ENCODE data around the gene USP7.
"Not testable (repeated sequence)": the region's sequence is repeated elsewhere in the genome, so short reads cannot be mapped to it uniquely, and the experiment has no call there.

USP7 gene

DNA sequence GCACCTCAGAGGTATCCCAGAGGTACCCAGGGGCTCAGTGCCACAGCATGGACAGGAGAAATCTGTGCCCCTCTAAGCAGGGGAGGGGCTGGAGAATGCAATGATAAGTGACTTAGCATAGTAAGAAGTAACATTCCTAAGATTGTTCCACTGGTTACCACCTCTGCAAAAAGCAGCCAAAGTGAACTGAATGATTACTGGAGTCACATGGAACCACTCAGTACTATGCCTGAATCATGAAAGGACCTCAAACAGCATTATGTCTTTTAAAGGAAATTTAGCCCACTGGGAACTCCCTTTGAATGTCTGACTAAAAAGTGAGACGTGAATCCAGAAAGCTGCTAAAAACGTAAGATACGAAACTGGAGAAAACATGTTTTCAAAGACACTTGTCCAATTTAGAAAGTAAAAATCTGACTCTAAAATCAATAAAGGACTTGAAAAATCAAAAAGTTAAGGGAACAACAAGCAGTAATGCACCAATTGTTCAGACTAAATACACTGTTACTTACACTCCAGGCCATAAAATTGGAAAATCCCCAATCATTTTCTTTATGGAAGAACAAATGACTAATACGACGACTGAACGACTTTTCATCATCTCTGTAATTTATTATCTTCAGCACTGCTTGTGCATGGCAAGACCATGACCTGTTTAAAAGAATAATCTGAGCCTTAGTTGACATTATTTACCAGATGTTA is 42.9 kb downstream of the USP7 start:
- Histone ChIP-seq H3K9me3 (ENCODE audit: control insufficient read depth, low read length) (no peaks in the 10 kb centered on the region), H3K4me3 (ENCODE audit: low read length) (peak overlapping the region; percentile 6), H3K27me3 (replicated peaks; ENCODE audit: control insufficient read depth, insufficient read depth, low read length) (no peaks in the 10 kb centered on the region), H3K36me3 (ENCODE audit: control insufficient read depth, insufficient read depth, low read length, severe bottlenecking) (peaks cover 67% of the 10 kb centered on the region), H3K9ac (ENCODE audit: low read length) (peak overlapping the region; percentile 11), H3K4me1 (ENCODE audit: control insufficient read depth, insufficient read depth, low read length) (peaks cover 20% of the 10 kb centered on the region)
- peak; percentile 19 for DNase-seq (ENCODE audit: low read depth)

DNA sequence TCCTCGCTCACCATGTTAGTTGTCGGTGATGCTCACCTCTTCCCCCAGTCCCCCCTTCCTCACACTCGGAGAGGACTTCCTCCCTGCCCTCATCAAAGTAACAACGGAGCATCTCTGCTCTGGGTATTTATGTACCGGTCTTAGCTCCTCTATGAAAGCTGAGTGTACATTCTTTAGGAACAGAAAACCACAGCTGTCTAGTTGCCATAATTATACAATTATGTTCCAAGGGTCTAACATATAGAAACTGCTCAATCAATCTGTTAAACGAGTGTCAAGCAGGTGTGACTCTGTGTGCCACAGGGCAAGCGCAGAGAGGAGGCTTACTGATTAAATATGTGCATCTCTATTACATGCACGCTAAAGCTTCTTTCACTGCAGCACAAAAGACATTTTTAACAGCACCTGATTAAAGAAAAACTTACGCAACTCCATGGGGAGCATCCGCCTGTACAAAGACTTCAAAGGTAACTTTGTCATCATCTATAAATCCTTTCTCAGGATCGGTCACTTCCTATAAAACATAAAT is 43.7 kb downstream of the USP7 start:
- peaks cover 20% of the 10 kb centered on the region for H3K4me1 ChIP-seq (ENCODE audit: control insufficient read depth, insufficient read depth, low read length)
- no peaks in the 10 kb centered on the region for H3K27me3 ChIP-seq (replicated peaks; ENCODE audit: control insufficient read depth, insufficient read depth, low read length)
- H3K4me3 ChIP-seq (ENCODE audit: low read length): no peak overlapping the region
- H3K36me3 ChIP-seq (ENCODE audit: control insufficient read depth, insufficient read depth, low read length, severe bottlenecking): peaks cover 75% of the 10 kb centered on the region
- no peak for DNase-seq (ENCODE audit: low read depth)
- H3K9me3 ChIP-seq (ENCODE audit: control insufficient read depth, low read length): no peaks in the 10 kb centered on the region
- H3K9ac ChIP-seq (ENCODE audit: low read length): no peak overlapping the region

DNA sequence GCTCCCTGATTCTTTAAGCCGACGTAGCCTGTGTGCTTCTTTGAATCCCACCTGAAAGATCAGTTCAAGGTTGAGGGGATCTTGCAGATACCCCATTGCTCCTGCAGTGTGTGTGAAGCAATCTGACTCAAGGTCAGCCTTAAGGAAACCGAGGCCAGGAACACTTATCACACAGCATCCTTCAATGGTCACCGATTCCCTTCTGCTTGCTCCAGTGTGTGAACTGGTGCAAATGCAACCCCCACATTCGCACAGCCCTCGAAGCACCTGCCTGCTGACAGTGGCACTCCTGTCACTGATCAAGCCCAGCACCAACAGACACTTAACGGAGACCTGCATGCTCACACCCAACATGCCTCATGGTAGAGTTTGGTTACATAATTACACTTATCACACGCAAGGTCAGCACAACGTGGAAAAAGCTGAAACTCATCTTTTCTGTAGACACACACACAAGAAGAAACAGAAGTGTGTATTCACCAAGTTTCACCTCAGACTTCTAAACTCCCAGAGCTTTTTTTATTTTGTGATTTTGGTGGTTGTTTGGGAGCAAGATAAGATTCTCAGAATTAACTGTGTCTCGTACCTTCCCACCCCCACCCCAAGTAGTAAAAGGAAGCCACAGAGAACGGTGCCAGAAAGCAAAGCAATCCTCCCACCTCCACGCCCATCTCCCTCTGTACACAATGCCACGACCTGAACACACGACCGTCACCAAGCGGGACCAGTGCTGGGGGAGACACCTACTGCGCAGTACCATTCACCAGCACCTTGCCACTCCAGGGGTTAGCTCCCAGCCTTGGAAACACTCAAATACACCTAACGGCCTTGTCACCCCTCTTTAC is 44.4 kb downstream of the USP7 start:
- Histone ChIP-seq H3K36me3 (ENCODE audit: control insufficient read depth, insufficient read depth, low read length, severe bottlenecking) (peaks cover 76% of the 10 kb centered on the region), H3K9ac (ENCODE audit: low read length) (no peak overlapping the region), H3K27me3 (replicated peaks; ENCODE audit: control insufficient read depth, insufficient read depth, low read length) (no peaks in the 10 kb centered on the region), H3K4me3 (ENCODE audit: low read length) (no peak overlapping the region), H3K4me1 (ENCODE audit: control insufficient read depth, insufficient read depth, low read length) (peaks cover 20% of the 10 kb centered on the region), H3K9me3 (ENCODE audit: control insufficient read depth, low read length) (no peaks in the 10 kb centered on the region)
- no peak for DNase-seq (ENCODE audit: low read depth)

DNA sequence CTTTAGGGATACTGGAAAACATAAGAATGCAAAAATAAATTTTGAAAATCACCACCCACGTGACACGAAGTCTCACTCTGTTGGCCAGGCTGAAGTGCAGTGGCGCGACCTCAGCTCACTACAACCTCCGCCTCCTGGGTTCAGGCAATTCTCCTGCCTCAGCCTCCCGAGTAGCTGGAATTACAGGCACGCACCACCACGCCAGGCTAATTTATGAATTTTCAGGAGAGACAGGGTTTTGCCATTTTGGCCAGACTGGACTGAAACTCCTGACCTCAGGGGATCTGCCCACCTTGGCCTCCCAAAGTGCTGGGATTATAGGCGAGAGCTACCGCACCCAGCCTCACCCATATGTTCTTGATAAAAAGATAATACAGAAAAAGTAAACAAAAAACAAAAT is 46.4 kb downstream of the USP7 start:
- Histone ChIP-seq H3K36me3 (ENCODE audit: control insufficient read depth, insufficient read depth, low read length, severe bottlenecking) (peaks cover 82% of the 10 kb centered on the region), H3K4me1 (ENCODE audit: control insufficient read depth, insufficient read depth, low read length) (peaks cover 20% of the 10 kb centered on the region)
- not testable (repeated sequence) for H3K9me3 ChIP-seq (ENCODE audit: control insufficient read depth, low read length); H3K9ac ChIP-seq (ENCODE audit: low read length); H3K4me3 ChIP-seq (ENCODE audit: low read length); DNase-seq (ENCODE audit: low read depth); H3K27me3 ChIP-seq (replicated peaks; ENCODE audit: control insufficient read depth, insufficient read depth, low read length)

DNA sequence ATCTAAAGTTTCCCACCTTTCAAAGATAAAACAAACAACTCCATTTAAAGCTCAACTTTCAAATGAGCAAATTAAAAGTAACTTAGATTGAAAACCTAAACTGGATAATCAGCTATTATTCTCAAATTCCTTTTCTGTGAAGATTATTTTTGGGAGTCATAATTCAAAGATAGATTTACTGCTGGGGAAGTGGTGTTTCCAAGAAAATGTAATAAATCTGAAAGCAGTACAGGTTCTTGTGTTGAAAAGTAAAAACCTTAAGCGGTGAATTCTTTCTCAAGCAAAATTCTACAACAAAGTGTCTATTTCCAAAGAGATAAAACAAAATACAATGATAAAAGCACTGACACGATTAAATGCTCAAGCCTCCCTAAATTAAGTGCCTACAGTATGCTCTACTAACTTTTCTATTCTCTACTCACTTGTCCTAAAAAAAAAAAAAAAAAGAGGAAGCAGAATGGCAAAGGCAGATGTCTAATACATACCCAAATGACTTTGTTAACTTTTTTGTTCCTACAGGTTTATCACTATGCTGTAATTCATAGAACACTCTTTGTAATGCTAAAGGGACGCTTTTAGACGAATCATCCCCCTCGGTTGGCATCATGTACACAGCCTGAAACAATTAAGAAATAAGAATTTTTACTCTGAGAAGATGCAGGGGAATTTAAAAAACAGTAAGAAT is 47.0 kb downstream of the USP7 start:
- peaks cover 82% of the 10 kb centered on the region for H3K36me3 ChIP-seq (ENCODE audit: control insufficient read depth, insufficient read depth, low read length, severe bottlenecking)
- H3K9me3 ChIP-seq (ENCODE audit: control insufficient read depth, low read length): no peaks in the 10 kb centered on the region
- H3K4me3 ChIP-seq (ENCODE audit: low read length): no peak overlapping the region
- H3K27me3 ChIP-seq (replicated peaks; ENCODE audit: control insufficient read depth, insufficient read depth, low read length): no peaks in the 10 kb centered on the region
- peaks cover 19% of the 10 kb centered on the region for H3K4me1 ChIP-seq (ENCODE audit: control insufficient read depth, insufficient read depth, low read length)
- H3K9ac ChIP-seq (ENCODE audit: low read length): no peak overlapping the region
- no peak for DNase-seq (ENCODE audit: low read depth)

DNA sequence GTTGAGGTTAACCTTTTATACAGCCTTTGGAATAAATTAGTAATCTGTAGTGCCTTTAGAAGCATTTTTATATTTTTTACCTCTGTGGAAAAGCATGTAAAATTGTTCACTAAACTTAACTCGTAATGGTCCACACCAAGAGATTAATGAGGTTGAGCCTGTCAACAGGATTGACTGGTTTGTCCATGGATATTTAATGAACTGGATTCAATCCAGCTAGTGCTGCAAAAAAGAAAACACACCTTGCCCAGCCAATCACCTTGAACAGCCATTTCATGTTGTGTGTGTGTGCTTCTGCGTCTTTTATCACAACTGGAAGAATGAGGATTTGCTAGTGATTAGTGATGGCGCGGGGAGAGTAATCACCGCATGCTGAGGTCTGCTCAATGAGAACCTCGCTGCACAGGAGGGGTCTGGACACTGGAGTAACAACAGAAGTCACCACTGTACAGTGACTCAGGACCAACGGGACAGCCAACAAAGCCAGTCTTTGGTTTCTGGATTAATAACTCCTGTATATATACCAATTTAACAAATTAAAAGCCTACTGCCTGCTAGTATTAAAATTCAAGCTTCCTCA is 47.9 kb downstream of the USP7 start:
- Histone ChIP-seq H3K36me3 (ENCODE audit: control insufficient read depth, insufficient read depth, low read length, severe bottlenecking) (peaks cover 85% of the 10 kb centered on the region), H3K9ac (ENCODE audit: low read length) (no peak overlapping the region), H3K27me3 (replicated peaks; ENCODE audit: control insufficient read depth, insufficient read depth, low read length) (no peaks in the 10 kb centered on the region), H3K4me3 (ENCODE audit: low read length) (no peak overlapping the region), H3K9me3 (ENCODE audit: control insufficient read depth, low read length) (no peaks in the 10 kb centered on the region), H3K4me1 (ENCODE audit: control insufficient read depth, insufficient read depth, low read length) (peaks cover 11% of the 10 kb centered on the region)
- no peak for DNase-seq (ENCODE audit: low read depth)

DNA sequence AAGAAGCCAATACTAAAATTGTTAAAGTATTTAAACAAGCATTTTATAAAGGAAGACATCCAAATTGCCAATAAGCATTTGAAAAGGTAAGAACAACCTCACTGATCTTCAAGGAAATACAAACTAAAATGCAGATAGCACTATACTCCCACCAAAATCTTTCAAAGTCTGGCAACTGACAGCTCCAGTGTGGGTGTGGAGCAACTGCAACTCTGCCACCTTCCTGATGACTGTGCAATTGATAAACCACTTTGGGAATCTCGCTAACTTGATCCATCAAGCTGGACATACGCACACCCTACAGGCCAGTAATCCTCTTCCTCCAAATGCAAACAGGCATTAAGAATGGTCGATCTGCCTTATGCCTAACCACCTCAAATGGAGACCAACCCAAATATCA is 49.6 kb downstream of the USP7 start:
- no peak for DNase-seq (ENCODE audit: low read depth)
- Histone ChIP-seq H3K9ac (ENCODE audit: low read length) (no peak overlapping the region), H3K4me1 (ENCODE audit: control insufficient read depth, insufficient read depth, low read length) (peaks cover under 1% of the 10 kb centered on the region), H3K36me3 (ENCODE audit: control insufficient read depth, insufficient read depth, low read length, severe bottlenecking) (peaks cover 89% of the 10 kb centered on the region), H3K27me3 (replicated peaks; ENCODE audit: control insufficient read depth, insufficient read depth, low read length) (no peaks in the 10 kb centered on the region), H3K4me3 (ENCODE audit: low read length) (no peak overlapping the region), H3K9me3 (ENCODE audit: control insufficient read depth, low read length) (no peaks in the 10 kb centered on the region)

DNA sequence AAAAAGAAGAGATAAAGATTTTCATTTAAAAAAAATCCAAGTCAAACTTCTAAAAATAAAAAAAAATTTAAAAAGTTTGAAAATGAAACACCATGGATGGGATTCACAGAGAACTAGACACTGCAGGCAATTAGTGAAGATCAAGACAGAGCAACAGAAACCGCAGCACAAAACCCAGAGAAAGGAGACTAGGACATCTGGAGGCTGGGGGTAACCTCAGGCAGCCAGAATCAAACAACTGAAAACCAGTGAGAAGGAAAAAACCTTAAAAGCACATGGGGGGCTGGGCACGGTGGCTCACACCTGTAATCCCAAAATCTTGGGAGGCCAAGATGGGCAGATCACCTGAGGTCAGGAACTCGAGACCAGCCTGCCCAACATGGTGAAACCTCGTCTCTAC is 50.9 kb downstream of the USP7 start:
- peaks cover 89% of the 10 kb centered on the region for H3K36me3 ChIP-seq (ENCODE audit: control insufficient read depth, insufficient read depth, low read length, severe bottlenecking)

DNA sequence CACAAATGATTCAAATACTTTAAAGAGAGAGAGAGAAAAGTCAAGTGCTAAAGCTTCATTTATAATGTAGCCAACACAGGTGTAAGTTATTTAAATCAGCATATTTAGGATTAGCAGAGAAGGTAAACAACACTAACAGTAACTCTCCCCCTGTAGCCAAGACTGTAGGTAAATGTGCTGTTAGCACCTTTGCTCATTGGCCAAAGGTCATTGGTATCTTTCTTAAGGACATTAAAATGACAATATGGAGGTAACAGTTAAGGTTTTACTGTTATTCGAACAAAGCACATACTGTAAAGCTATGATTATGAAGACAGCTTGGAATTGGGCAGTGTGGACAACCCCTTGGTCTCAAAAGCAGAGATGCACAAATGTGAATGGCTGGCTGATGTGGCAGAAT is 52.9 kb downstream of the USP7 start:
- Histone ChIP-seq H3K9me3 (ENCODE audit: control insufficient read depth, low read length) (no peaks in the 10 kb centered on the region), H3K4me3 (ENCODE audit: low read length) (no peak overlapping the region), H3K36me3 (ENCODE audit: control insufficient read depth, insufficient read depth, low read length, severe bottlenecking) (peaks cover 90% of the 10 kb centered on the region), H3K4me1 (ENCODE audit: control insufficient read depth, insufficient read depth, low read length) (peaks cover 20% of the 10 kb centered on the region), H3K9ac (ENCODE audit: low read length) (no peak overlapping the region), H3K27me3 (replicated peaks; ENCODE audit: control insufficient read depth, insufficient read depth, low read length) (no peaks in the 10 kb centered on the region)
- DNase-seq (ENCODE audit: low read depth): no peak

More for the DNA sequence above, 50.9 kb downstream of the USP7 start:
- H3K4me1 ChIP-seq (ENCODE audit: control insufficient read depth, insufficient read depth, low read length): peaks cover 8% of the 10 kb centered on the region
- H3K4me3 ChIP-seq (ENCODE audit: low read length): no peak overlapping the region
- no peak for DNase-seq (ENCODE audit: low read depth)
- no peaks in the 10 kb centered on the region for H3K9me3 ChIP-seq (ENCODE audit: control insufficient read depth, low read length)
- no peak overlapping the region for H3K9ac ChIP-seq (ENCODE audit: low read length)
- no peaks in the 10 kb centered on the region for H3K27me3 ChIP-seq (replicated peaks; ENCODE audit: control insufficient read depth, insufficient read depth, low read length)

DNA sequence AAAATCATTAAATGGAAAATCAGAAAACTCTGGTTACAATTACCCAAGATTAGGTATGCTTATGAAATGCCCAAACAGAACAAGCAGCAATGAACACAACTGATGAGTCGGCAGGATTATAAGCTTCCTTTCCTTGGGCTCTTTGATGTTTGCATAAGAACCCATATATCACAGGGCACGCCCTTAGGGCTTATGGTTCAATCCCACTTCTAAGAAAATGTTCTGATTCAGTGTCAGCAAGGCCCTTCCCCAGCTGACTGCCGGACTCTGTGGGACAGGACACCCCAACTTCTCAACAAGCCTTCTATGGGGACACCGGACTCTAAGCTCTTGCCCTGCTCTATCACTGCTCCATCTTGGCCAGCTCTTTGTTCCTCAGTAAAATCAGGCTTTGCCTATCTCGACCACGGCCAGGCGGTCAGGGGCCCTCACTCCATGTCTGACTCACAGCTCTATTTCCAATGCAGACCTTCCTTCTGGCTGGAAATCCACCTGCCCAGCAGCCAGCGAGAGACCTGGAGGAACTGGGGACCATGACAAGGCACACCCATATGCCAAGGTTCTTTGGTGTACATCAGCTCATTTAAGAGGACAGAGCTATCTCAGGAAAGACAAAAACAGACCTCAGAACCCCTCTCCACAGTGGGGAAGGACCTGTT is 54.8 kb downstream of the USP7 start:
- no peak overlapping the region for H3K9ac ChIP-seq (ENCODE audit: low read length)
- DNase-seq (ENCODE audit: low read depth): no peak
- no peak overlapping the region for H3K4me3 ChIP-seq (ENCODE audit: low read length)
- no peaks in the 10 kb centered on the region for H3K9me3 ChIP-seq (ENCODE audit: control insufficient read depth, low read length)
- H3K4me1 ChIP-seq (ENCODE audit: control insufficient read depth, insufficient read depth, low read length): peaks cover 20% of the 10 kb centered on the region
- H3K27me3 ChIP-seq (replicated peaks; ENCODE audit: control insufficient read depth, insufficient read depth, low read length): no peaks in the 10 kb centered on the region
- peaks cover 87% of the 10 kb centered on the region for H3K36me3 ChIP-seq (ENCODE audit: control insufficient read depth, insufficient read depth, low read length, severe bottlenecking)
